Activated CD4-positive, alpha-beta T cell treated with anti-CD3 and anti-CD28 coated beads, Interleukin-2, amount 10 ng/mL, durations not matched to agents 7 days and 5 days (primary cell): ENCODE data around the gene TBC1D8. TPM values are rescaled to one million over a fixed set of nuclear protein-coding genes. Genes with fewer than 3 reads are reported as not detected.

Experiments used
- CTCF ChIA-PET: fragments of 350-600 bp; sonication (Branson Sonifier 250); formaldehyde crosslinking; loops from one replicate; lab custom pipeline; 2021; ENCODE audit warnings: antibody characterized with exemption; lab: Charles Lee
- POLR2A ChIA-PET: fragments of 350-600 bp; sonication (Branson Sonifier 250); formaldehyde crosslinking; loops from one replicate; lab custom pipeline; 2021; ENCODE audit warnings: antibody characterized with exemption; lab: Charles Lee
- DNase-seq: peaks from one replicate; pipeline ENCODE4 v3.0.0-alpha.2; 2020
- H3K27ac Mint-ChIP-seq: one replicate; pipeline ENCODE4 v1.8.0; 2021; ENCODE audit warnings: mild to moderate bottlenecking, moderate library complexity, mixed read lengths
- H3K27me3 Mint-ChIP-seq: one replicate; pipeline ENCODE4 v1.8.0; 2021; ENCODE audit warnings: mixed read lengths
- H3K36me3 Mint-ChIP-seq: one replicate; pipeline ENCODE4 v1.8.0; 2021; ENCODE audit warnings: low read depth, mixed read lengths
- H3K4me1 Mint-ChIP-seq: one replicate; pipeline ENCODE4 v1.8.0; 2021; ENCODE audit warnings: mixed read lengths
- H3K4me3 Mint-ChIP-seq: one replicate; pipeline ENCODE4 v1.8.0; 2021; ENCODE audit warnings: mild to moderate bottlenecking, moderate library complexity, mixed read lengths
- H3K9me3 Mint-ChIP-seq: one replicate; pipeline ENCODE4 v1.8.0; 2021; ENCODE audit warnings: mixed read lengths
- total RNA-seq, 2 experiments: library from RNA; stranded (reverse); gene quantifications; one replicate each; pipeline ENCODE4 v1.2.3, GENCODE V29; 2021

Gene TBC1D8
- total RNA-seq, 2 experiments from 2014 or later, result 0.50 to 0.65 TPM

GRCh38 chr2:101089419-101089818 lies 61.8 kb downstream of the TBC1D8 start:
- H3K9me3 Mint-ChIP-seq, result no peaks in the 10 kb centered on the region
- no peaks in the 10 kb centered on the region for H3K27me3 Mint-ChIP-seq
- H3K27ac Mint-ChIP-seq, result no peak overlapping the region
- ChIA-PET POLR2A (no interaction called here), CTCF (interaction anchor here (0.7 kb wide), 1 partner anchor 813 kb away, joined by 3 read pairs; no protein-coding TSS in a partner anchor)
- no peaks in the 10 kb centered on the region for H3K4me1 Mint-ChIP-seq
- no peak overlapping the region for H3K4me3 Mint-ChIP-seq
- DNase-seq, result no peak
- no peaks in the 10 kb centered on the region for H3K36me3 Mint-ChIP-seq

GRCh38 chr2:101087638-101088037 lies 63.5 kb downstream of the TBC1D8 start:
- Mint-ChIP-seq H3K27ac (no peak overlapping the region), H3K4me1 (no peaks in the 10 kb centered on the region), H3K4me3 (no peak overlapping the region), H3K9me3 (no peaks in the 10 kb centered on the region), H3K27me3 (no peaks in the 10 kb centered on the region), H3K36me3 (no peaks in the 10 kb centered on the region)
- ChIA-PET CTCF (no interaction called here), POLR2A (no interaction called here)
- no peak for DNase-seq

- CTCF ChIA-PET, result no interaction called here
- Mint-ChIP-seq H3K27ac (no peak overlapping the region), H3K4me3 (no peak overlapping the region), H3K36me3 (no peaks in the 10 kb centered on the region), H3K27me3 (peaks cover 1% of the 10 kb centered on the region), H3K9me3 (no peaks in the 10 kb centered on the region), H3K4me1 (no peaks in the 10 kb centered on the region)
- DNase-seq, result no peak
- POLR2A ChIA-PET, result no interaction called here
These were observed 67.6 kb downstream of the TBC1D8 start for GRCh38 chr2:101083613-101084012.

GRCh38 chr2:101082998-101083397 lies 68.2 kb downstream of the TBC1D8 start:
- POLR2A ChIA-PET, result no interaction called here
- no peak overlapping the region for H3K4me3 Mint-ChIP-seq
- H3K9me3 Mint-ChIP-seq, result no peaks in the 10 kb centered on the region
- H3K4me1 Mint-ChIP-seq, result no peaks in the 10 kb centered on the region
- no peak overlapping the region for H3K27ac Mint-ChIP-seq
- CTCF ChIA-PET, result no interaction called here
- no peak for DNase-seq
- no peaks in the 10 kb centered on the region for H3K36me3 Mint-ChIP-seq
- peaks cover 1% of the 10 kb centered on the region for H3K27me3 Mint-ChIP-seq

GRCh38 chr2:101081375-101081907 lies 69.7 kb downstream of the TBC1D8 start:
- ChIA-PET POLR2A (no interaction called here), CTCF (no interaction called here)
- H3K36me3 Mint-ChIP-seq, result no peaks in the 10 kb centered on the region
- no peaks in the 10 kb centered on the region for H3K9me3 Mint-ChIP-seq
- DNase-seq, result no peak
- H3K27ac Mint-ChIP-seq, result no peak overlapping the region
- no peak overlapping the region for H3K4me3 Mint-ChIP-seq
- H3K4me1 Mint-ChIP-seq, result no peaks in the 10 kb centered on the region
- peaks cover 1% of the 10 kb centered on the region for H3K27me3 Mint-ChIP-seq

- H3K4me1 Mint-ChIP-seq, result no peaks in the 10 kb centered on the region
- H3K36me3 Mint-ChIP-seq, result no peaks in the 10 kb centered on the region
- H3K27me3 Mint-ChIP-seq, result peaks cover 1% of the 10 kb centered on the region
- no peaks in the 10 kb centered on the region for H3K9me3 Mint-ChIP-seq
- no peak overlapping the region for H3K27ac Mint-ChIP-seq
- ChIA-PET CTCF (no interaction called here), POLR2A (no interaction called here)
- DNase-seq, result no peak
- H3K4me3 Mint-ChIP-seq, result no peak overlapping the region
These were observed 70.7 kb downstream of the TBC1D8 start for GRCh38 chr2:101080211-101081068.

GRCh38 chr2:101076581-101076980 lies 74.6 kb downstream of the TBC1D8 start:
- ChIA-PET CTCF (no interaction called here), POLR2A (no interaction called here)
- no peaks in the 10 kb centered on the region for H3K9me3 Mint-ChIP-seq
- no peaks in the 10 kb centered on the region for H3K36me3 Mint-ChIP-seq
- H3K4me1 Mint-ChIP-seq, result no peaks in the 10 kb centered on the region
- no peak for DNase-seq
- no peak overlapping the region for H3K27ac Mint-ChIP-seq
- peaks cover 1% of the 10 kb centered on the region for H3K27me3 Mint-ChIP-seq
- H3K4me3 Mint-ChIP-seq, result no peak overlapping the region

- Mint-ChIP-seq H3K27ac (no peak overlapping the region), H3K27me3 (no peaks in the 10 kb centered on the region), H3K9me3 (no peaks in the 10 kb centered on the region), H3K4me3 (no peak overlapping the region), H3K36me3 (no peaks in the 10 kb centered on the region), H3K4me1 (no peaks in the 10 kb centered on the region)
- POLR2A ChIA-PET, result interaction anchor here (0.6 kb wide), 1 partner anchor 63 kb away, joined by 3 read pairs; no protein-coding TSS in a partner anchor
- CTCF ChIA-PET, result interaction anchor here (0.8 kb wide), 1 partner anchor 10 kb away, joined by 3 read pairs; no protein-coding TSS in a partner anchor
- DNase-seq, result no peak
These were observed 86.2 kb downstream of the TBC1D8 start for GRCh38 chr2:101064868-101065549.

- Mint-ChIP-seq H3K4me3 (no peak overlapping the region), H3K36me3 (no peaks in the 10 kb centered on the region), H3K4me1 (no peaks in the 10 kb centered on the region), H3K9me3 (no peaks in the 10 kb centered on the region), H3K27me3 (no peaks in the 10 kb centered on the region), H3K27ac (no peak overlapping the region)
- POLR2A ChIA-PET, result no interaction called here
- no peak for DNase-seq
- CTCF ChIA-PET, result no interaction called here
These were observed 86.7 kb downstream of the TBC1D8 start for GRCh38 chr2:101064505-101064867.

GRCh38 chr2:101064125-101064502 lies 87.1 kb downstream of the TBC1D8 start:
- Mint-ChIP-seq H3K4me3 (no peak overlapping the region), H3K9me3 (no peaks in the 10 kb centered on the region), H3K27me3 (no peaks in the 10 kb centered on the region), H3K27ac (no peak overlapping the region), H3K36me3 (no peaks in the 10 kb centered on the region), H3K4me1 (no peaks in the 10 kb centered on the region)
- no peak for DNase-seq
- POLR2A ChIA-PET, result no interaction called here
- CTCF ChIA-PET, result interaction anchor here (0.6 kb wide), 1 partner anchor 1654 kb away, joined by 3 read pairs; no protein-coding TSS in a partner anchor

- POLR2A ChIA-PET, result no interaction called here
- no peaks in the 10 kb centered on the region for H3K9me3 Mint-ChIP-seq
- CTCF ChIA-PET, result interaction anchor here (0.6 to 0.8 kb wide), 3 partner anchors 34 to 1654 kb away, joined by 3 read pairs; no protein-coding TSS in a partner anchor
These were observed 87.6 kb downstream of the TBC1D8 start for GRCh38 chr2:101063352-101064124.

GRCh38 chr2:101058386-101058785 lies 92.8 kb downstream of the TBC1D8 start:
- ChIA-PET CTCF (no interaction called here), POLR2A (no interaction called here)
- no peaks in the 10 kb centered on the region for H3K27me3 Mint-ChIP-seq
- H3K4me3 Mint-ChIP-seq, result no peak overlapping the region
- no peak for DNase-seq
- no peaks in the 10 kb centered on the region for H3K36me3 Mint-ChIP-seq
- no peaks in the 10 kb centered on the region for H3K9me3 Mint-ChIP-seq
- H3K4me1 Mint-ChIP-seq, result no peaks in the 10 kb centered on the region
- no peak overlapping the region for H3K27ac Mint-ChIP-seq

More at GRCh38 chr2:101063352-101064124, 87.6 kb downstream of the TBC1D8 start:
- Mint-ChIP-seq H3K27me3 (no peaks in the 10 kb centered on the region), H3K36me3 (no peaks in the 10 kb centered on the region), H3K4me1 (no peaks in the 10 kb centered on the region), H3K4me3 (no peak overlapping the region), H3K27ac (no peak overlapping the region)
- no peak for DNase-seq
